Measurements from ENCODE around the gene SDC3. TPM values are rescaled to one million over a fixed set of nuclear protein-coding genes. Genes with fewer than 3 reads are reported as not detected.

SDC3 gene
- total RNA-seq, 2 donors from 2014 or later = 15.2 to 24.2 TPM

DNA sequence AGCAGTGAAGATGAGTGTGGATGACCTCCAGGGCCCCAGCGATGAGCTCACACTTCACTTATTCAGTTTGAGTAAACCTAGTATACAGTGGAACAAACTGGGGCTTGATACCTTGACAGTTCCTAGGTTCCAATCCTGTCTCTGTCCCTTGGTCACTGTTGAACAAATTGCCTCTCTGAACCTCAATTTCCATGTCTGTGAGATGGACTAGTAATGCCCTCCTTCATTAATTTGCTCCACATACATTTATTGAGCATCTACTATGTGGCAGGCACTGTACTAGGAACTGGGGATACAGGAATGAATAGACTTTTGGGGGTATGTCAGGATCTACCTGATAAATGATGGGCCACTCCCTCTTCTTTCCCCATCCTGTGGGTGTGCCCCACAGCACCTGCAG lies 57.3 kb downstream of the SDC3 start:
- Histone ChIP-seq H3K27me3 (no peaks in the 10 kb centered on the region), H3K36me3 (no peaks in the 10 kb centered on the region), H3K27ac (no peak overlapping the region), H3K4me1 (no peaks in the 10 kb centered on the region), H3K9me3 (no peaks in the 10 kb centered on the region), H3K9ac (ENCODE audit: low read depth in 2 of 2, low read length in 2 of 2) (no peak overlapping the region), H3K4me3 (no peak overlapping the region)
- DNase-seq = no peak
- TF ChIP-seq CTCF (IDR thresholded peaks at IDR 0.05) = no peak
- intact Hi-C loops (cut with DNase I) = no loop called here

GRCh38 chr1:30850607-30851006 lies 58.0 kb downstream of the SDC3 start:
- intact Hi-C loops (cut with DNase I) = no loop called here
- no peak for DNase-seq
- H3K27me3 ChIP-seq = no peaks in the 10 kb centered on the region

DNA sequence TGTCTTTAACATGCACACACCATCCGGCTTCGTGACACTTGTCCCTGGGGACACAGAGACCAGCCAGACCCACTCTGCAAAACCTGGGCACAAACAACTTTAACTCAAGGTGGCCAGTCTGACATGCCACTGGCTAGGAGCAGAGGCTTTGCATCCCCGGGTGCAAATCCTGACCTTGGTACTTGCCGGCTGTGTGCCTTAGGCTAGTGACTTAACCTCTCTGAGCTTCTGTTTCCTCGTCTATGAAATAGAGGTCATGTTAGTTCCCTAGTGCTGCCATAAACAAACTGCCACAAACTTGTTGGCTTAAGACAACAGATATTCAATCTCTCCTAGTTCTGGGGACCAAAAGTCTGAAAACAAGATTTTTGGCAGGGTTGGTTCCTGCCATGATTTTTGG lies 60.4 kb downstream of the SDC3 start:
- no peak overlapping the region for H3K4me3 ChIP-seq
- H3K9ac ChIP-seq (ENCODE audit: low read depth in 2 of 2, low read length in 2 of 2) = no peak overlapping the region
- intact Hi-C loops (cut with DNase I) = no loop called here
- no peaks in the 10 kb centered on the region for H3K4me1 ChIP-seq
- H3K27me3 ChIP-seq = no peaks in the 10 kb centered on the region
- H3K9me3 ChIP-seq = no peaks in the 10 kb centered on the region
- H3K27ac ChIP-seq = no peak overlapping the region
- no peak for TF ChIP-seq CTCF (IDR thresholded peaks at IDR 0.05)
- no peak for DNase-seq
- no peaks in the 10 kb centered on the region for H3K36me3 ChIP-seq

More at GRCh38 chr1:30850607-30851006, 58.0 kb downstream of the SDC3 start:
- H3K9me3 ChIP-seq = no peaks in the 10 kb centered on the region
- no peaks in the 10 kb centered on the region for H3K4me1 ChIP-seq
- no peak for TF ChIP-seq CTCF (IDR thresholded peaks at IDR 0.05)
- H3K4me3 ChIP-seq = no peak overlapping the region
- H3K9ac ChIP-seq (ENCODE audit: low read depth in 2 of 2, low read length in 2 of 2) = no peak overlapping the region
- H3K36me3 ChIP-seq = no peaks in the 10 kb centered on the region
- no peak overlapping the region for H3K27ac ChIP-seq

- Histone ChIP-seq H3K9me3 (no peaks in the 10 kb centered on the region), H3K4me3 (no peak overlapping the region), H3K36me3 (no peaks in the 10 kb centered on the region), H3K4me1 (no peaks in the 10 kb centered on the region), H3K27me3 (no peaks in the 10 kb centered on the region), H3K9ac (ENCODE audit: low read depth in 2 of 2, low read length in 2 of 2) (peak overlapping the region in 1 of 2 donors; percentile 48), H3K27ac (no peak overlapping the region)
- no peak for TF ChIP-seq CTCF (IDR thresholded peaks at IDR 0.05)
- peak; percentile 81 for DNase-seq
- intact Hi-C loops (cut with DNase I) = no loop called here
These were observed 61.1 kb downstream of the SDC3 start for GRCh38 chr1:30847358-30847972.

GRCh38 chr1:30846587-30846986 lies 62.0 kb downstream of the SDC3 start:
- Histone ChIP-seq H3K36me3 (no peaks in the 10 kb centered on the region), H3K4me3 (no peak overlapping the region), H3K9ac (ENCODE audit: low read depth in 2 of 2, low read length in 2 of 2) (no peak overlapping the region), H3K27ac (no peak overlapping the region), H3K4me1 (no peaks in the 10 kb centered on the region), H3K27me3 (no peaks in the 10 kb centered on the region), H3K9me3 (no peaks in the 10 kb centered on the region)
- no peak for DNase-seq
- intact Hi-C loops (cut with DNase I) = no loop called here
- no peak for TF ChIP-seq CTCF (IDR thresholded peaks at IDR 0.05)

Data from colonic mucosa (tissue), 4 donors.